CD14-positive monocyte (primary cell): ENCODE data around the gene RAB3GAP1. TPM values are rescaled to one million over a fixed set of nuclear protein-coding genes. Genes with fewer than 3 reads are reported as not detected.

ENCODE experiments used
- DNase-seq, 3 donors: peaks; one replicate each; pipeline ENCODE4 v3.0.0-alpha.2; 2011 to 2022
- H2AFZ ChIP-seq: 2 replicates; pipeline ENCODE4 v1.6.0; 2012; ENCODE audit warnings: mild to moderate bottlenecking, low read depth, low read length, inconsistent platforms; ENCODE audit not compliant: insufficient read depth, poor library complexity, severe bottlenecking
- H3K27ac ChIP-seq, 2 donors: 1 replicate in 1 of 2; 2 replicates in 1 of 2; pipeline ENCODE4 v1.5.1; 2012 to 2013; ENCODE audit warnings: low read length in 2 of 2, control low read depth in 1 of 2, inconsistent platforms in 1 of 2, low read depth in 1 of 2, mild to moderate bottlenecking in 1 of 2
- H3K27me3 ChIP-seq, 2 donors: one replicate each; pipeline versions ENCODE4 v1.6.0 to v1.6.1; 2011 to 2013; ENCODE audit warnings: low read length in 2 of 2; ENCODE audit not compliant: control insufficient read depth in 2 of 2, insufficient read depth in 2 of 2
- H3K36me3 ChIP-seq, 2 donors: replicated peaks in 1 of 2; 1 replicate in 1 of 2; 2 replicates in 1 of 2; pipeline versions ENCODE4 v1.5.1 to v1.6.1; 2012 to 2013; ENCODE audit warnings: low read length in 2 of 2, control low read depth in 1 of 2, inconsistent platforms in 1 of 2, mild to moderate bottlenecking in 1 of 2; ENCODE audit not compliant: insufficient read depth in 2 of 2, control insufficient read depth in 1 of 2
- H3K4me1 ChIP-seq, 2 donors: 1 replicate in 1 of 2; 2 replicates in 1 of 2; pipeline versions ENCODE4 v1.5.1 to v1.6.1; 2012 to 2013; ENCODE audit warnings: low read length in 2 of 2, control low read depth in 1 of 2, inconsistent platforms in 1 of 2, mild to moderate bottlenecking in 1 of 2, moderate library complexity in 1 of 2; ENCODE audit not compliant: insufficient read depth in 2 of 2, control insufficient read depth in 1 of 2
- H3K4me2 ChIP-seq: replicated peaks from 2 replicates; pipeline ENCODE3; 2012; ENCODE audit warnings: low read length, moderate library complexity, mild to moderate bottlenecking; ENCODE audit not compliant: poor library complexity, severe bottlenecking; ENCODE audit errors: extremely low read depth
- H3K4me3 ChIP-seq, 3 experiments: fragments of 200-600 bp in 1 of 3; sonication (generic) in 1 of 3; replicated peaks in 1 of 3; 1 replicate in 2 of 3; 2 replicates in 1 of 3; pipeline ENCODE4 v1.5.1; 2011 to 2013; ENCODE audit warnings: low read length in 3 of 3, mild to moderate bottlenecking in 3 of 3, control low read depth in 2 of 3, low read depth in 2 of 3, inconsistent platforms in 1 of 3, moderate library complexity in 1 of 3
- H3K79me2 ChIP-seq: 2 replicates; pipeline ENCODE4 v1.6.0; 2012; ENCODE audit warnings: mild to moderate bottlenecking, control low read depth, inconsistent platforms, low read length, moderate library complexity; ENCODE audit not compliant: insufficient read depth
- H3K9ac ChIP-seq: 2 replicates; pipeline ENCODE4 v1.6.0; 2017; ENCODE audit warnings: low read length, mild to moderate bottlenecking; ENCODE audit not compliant: insufficient read depth, poor library complexity, severe bottlenecking
- H3K9me3 ChIP-seq, 2 donors: replicated peaks in 1 of 2; 1 replicate in 1 of 2; 2 replicates in 1 of 2; pipeline versions ENCODE4 v1.5.1 to v1.6.1; 2012 to 2013; ENCODE audit warnings: low read length in 2 of 2, control low read depth in 1 of 2; ENCODE audit not compliant: control insufficient read depth in 1 of 2, insufficient read depth in 1 of 2
- H4K20me1 ChIP-seq: 2 replicates; pipeline ENCODE4 v1.6.0; 2012; ENCODE audit warnings: mild to moderate bottlenecking, low read length, control low read depth, moderate library complexity; ENCODE audit not compliant: insufficient read depth
- H3K27ac Mint-ChIP-seq, 7 donors: one replicate each; pipeline ENCODE4 v1.8.0; 2020; ENCODE audit warnings: mild to moderate bottlenecking in 7 of 7, mixed read lengths in 7 of 7, moderate library complexity in 6 of 7, inconsistent platforms in 2 of 7
- H3K27me3 Mint-ChIP-seq, 3 donors: one replicate each; pipeline ENCODE4 v1.8.0; 2021 to 2022; ENCODE audit warnings: low read depth in 3 of 3, mild to moderate bottlenecking in 3 of 3, mixed read lengths in 3 of 3, moderate library complexity in 3 of 3, inconsistent platforms in 1 of 3
- H3K36me3 Mint-ChIP-seq, 2 donors: one replicate each; pipeline ENCODE4 v1.8.0; 2020; ENCODE audit warnings: mixed read lengths in 2 of 2, inconsistent platforms in 1 of 2, mild to moderate bottlenecking in 1 of 2
- H3K4me1 Mint-ChIP-seq: one replicate; pipeline ENCODE4 v1.8.0; 2020; ENCODE audit warnings: mild to moderate bottlenecking, mixed read lengths
- H3K4me3 Mint-ChIP-seq, 2 donors: one replicate each; pipeline ENCODE4 v1.8.0; 2020; ENCODE audit warnings: mild to moderate bottlenecking in 2 of 2, mixed read lengths in 2 of 2, moderate library complexity in 1 of 2
- H3K9me3 Mint-ChIP-seq, 7 donors: one replicate each; pipeline ENCODE4 v1.8.0; 2020 to 2022; ENCODE audit warnings: mixed read lengths in 7 of 7, mild to moderate bottlenecking in 6 of 7, moderate library complexity in 6 of 7, inconsistent platforms in 2 of 7
- WGBS: methylation state at CpG from one replicate; pipeline ENCODE4 v1.1.5; 2013; ENCODE audit warnings: missing lambda C conversion rate; ENCODE audit not compliant: insufficient coverage; 5-methylcytosine and 5-hydroxymethylcytosine counted together
- intact Hi-C, 2 donors: fragments of 100-400 bp; cut with micrococcal nuclease; formaldehyde crosslinking; loops; one replicate each; pipeline versions ENCODE4 v1.15.0 to v1.15.1; 2023
- polyA plus RNA-seq, 3 donors: library from polyadenylated mRNA; depleted of rRNA in 1 of 3; unstranded in 2 of 3; stranded (reverse) in 1 of 3; fragments of 300-500 nt in 2 of 3; fragments of >200 nt in 1 of 3; fragmentation: Illumina TruSeq in 2 of 3; gene quantifications; 1 replicate in 2 of 3; 2 replicates in 1 of 3; pipeline ENCODE4 v1.2.3, GENCODE V29; 2012 to 2021
- TF ChIP-seq, protein P1 (sequence below): fragments of 200-600 bp; IDR thresholded peaks from one replicate; pipeline ENCODE4 v1.8.0; 2022; ENCODE audit warnings: antibody characterized with exemption, mild to moderate bottlenecking

Gene RAB3GAP1
- polyA plus RNA-seq, 3 donors: 8.0 to 17.4 (median 11.3) TPM

DNA sequence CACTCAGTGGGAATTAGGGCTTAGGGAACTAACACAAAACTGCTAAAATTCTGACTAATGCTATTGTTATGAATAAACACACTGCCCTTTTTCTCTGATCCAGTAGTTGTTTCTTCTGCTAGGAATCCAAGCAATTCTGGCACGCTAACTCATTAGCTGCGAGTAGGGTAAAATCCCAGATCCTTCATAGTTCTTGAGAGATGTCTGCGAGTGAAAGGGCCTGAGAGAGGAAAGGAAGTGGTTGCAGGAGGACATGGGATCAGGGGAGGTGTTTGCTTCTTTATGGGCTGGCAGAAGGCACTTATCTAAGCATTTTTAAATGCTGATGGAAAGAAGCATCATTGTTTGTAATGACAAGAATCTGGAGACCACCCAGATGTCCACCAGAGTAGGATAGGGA, 14.3 kb upstream of the RAB3GAP1 start:
- intact Hi-C loops: no loop called here
- H3K9me3 Mint-ChIP-seq: peaks cover 0 to 5% (median 2%) of the 10 kb centered on the region in 7 donors
- Histone ChIP-seq H3K4me1 (no peaks in the 10 kb centered on the region), H3K9me3 (no peaks in the 10 kb centered on the region), H3K79me2 (no peaks in the 10 kb centered on the region), H3K36me3 (no peaks in the 10 kb centered on the region), H3K4me3 (no peak overlapping the region), H2AFZ (no peak overlapping the region), H3K9ac (no peak overlapping the region), H4K20me1 (no peaks in the 10 kb centered on the region), H3K27me3 (no peaks in the 10 kb centered on the region), H3K4me2 (no peak overlapping the region), H3K27ac (no peak overlapping the region)
- no peaks in the 10 kb centered on the region for H3K4me1 Mint-ChIP-seq
- no peak for DNase-seq
- TF ChIP-seq, protein P1, sequence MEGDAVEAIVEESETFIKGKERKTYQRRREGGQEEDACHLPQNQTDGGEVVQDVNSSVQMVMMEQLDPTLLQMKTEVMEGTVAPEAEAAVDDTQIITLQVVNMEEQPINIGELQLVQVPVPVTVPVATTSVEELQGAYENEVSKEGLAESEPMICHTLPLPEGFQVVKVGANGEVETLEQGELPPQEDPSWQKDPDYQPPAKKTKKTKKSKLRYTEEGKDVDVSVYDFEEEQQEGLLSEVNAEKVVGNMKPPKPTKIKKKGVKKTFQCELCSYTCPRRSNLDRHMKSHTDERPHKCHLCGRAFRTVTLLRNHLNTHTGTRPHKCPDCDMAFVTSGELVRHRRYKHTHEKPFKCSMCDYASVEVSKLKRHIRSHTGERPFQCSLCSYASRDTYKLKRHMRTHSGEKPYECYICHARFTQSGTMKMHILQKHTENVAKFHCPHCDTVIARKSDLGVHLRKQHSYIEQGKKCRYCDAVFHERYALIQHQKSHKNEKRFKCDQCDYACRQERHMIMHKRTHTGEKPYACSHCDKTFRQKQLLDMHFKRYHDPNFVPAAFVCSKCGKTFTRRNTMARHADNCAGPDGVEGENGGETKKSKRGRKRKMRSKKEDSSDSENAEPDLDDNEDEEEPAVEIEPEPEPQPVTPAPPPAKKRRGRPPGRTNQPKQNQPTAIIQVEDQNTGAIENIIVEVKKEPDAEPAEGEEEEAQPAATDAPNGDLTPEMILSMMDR: no peak
- no peak overlapping the region for H3K4me3 Mint-ChIP-seq
- 100% methylated on average over 3 of the region's 3 CpGs for whole genome bisulfite sequencing
- peaks cover under 1 to 7% (median 7%) of the 10 kb centered on the region in 3 donors for H3K27me3 Mint-ChIP-seq
- H3K36me3 Mint-ChIP-seq: no peaks in the 10 kb centered on the region
- no peak overlapping the region for H3K27ac Mint-ChIP-seq

DNA sequence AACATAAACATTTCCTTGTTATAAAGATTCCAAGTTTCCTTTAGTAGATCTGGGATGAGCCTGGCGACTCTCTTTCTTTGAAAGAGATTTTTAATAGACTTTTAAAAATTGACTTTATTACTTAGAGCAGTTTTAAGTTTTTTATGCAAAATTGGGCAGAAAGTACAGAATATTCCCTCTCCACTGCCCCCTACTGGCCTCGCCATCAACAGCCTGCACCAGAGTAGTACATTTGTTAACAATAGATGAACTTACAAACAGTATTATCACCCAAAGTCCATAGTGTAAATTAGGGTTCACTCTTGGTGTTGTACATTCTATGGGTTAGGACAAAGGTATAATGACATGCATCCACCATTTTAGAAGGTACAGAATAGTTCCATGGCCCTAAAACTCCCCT, 8.7 kb upstream of the RAB3GAP1 start:
- Histone ChIP-seq H3K4me3 (no peak overlapping the region), H3K9ac (no peak overlapping the region), H3K36me3 (no peaks in the 10 kb centered on the region), H3K9me3 (no peaks in the 10 kb centered on the region), H3K27me3 (no peaks in the 10 kb centered on the region), H3K79me2 (no peaks in the 10 kb centered on the region), H4K20me1 (no peaks in the 10 kb centered on the region), H3K4me2 (no peak overlapping the region), H3K4me1 (no peaks in the 10 kb centered on the region), H2AFZ (no peak overlapping the region), H3K27ac (no peak overlapping the region)
- Mint-ChIP-seq H3K36me3 (no peaks in the 10 kb centered on the region), H3K27ac (no peak overlapping the region), H3K4me1 (no peaks in the 10 kb centered on the region), H3K4me3 (no peak overlapping the region), H3K27me3 (peaks cover 8 to 12% (median 8%) of the 10 kb centered on the region in 3 donors), H3K9me3 (peaks cover 0 to 5% (median 0%) of the 10 kb centered on the region in 7 donors)
- peak in 1 of 3 donors; percentile 10 for DNase-seq
- no CpG with 5 or more reads among the region's 2 CpGs for WGBS
- TF ChIP-seq, protein P1: peak; percentile 70
- intact Hi-C loops: loop anchor here in 1 of 2 donors (10.0 kb wide), 1 partner anchor 119 kb away; no protein-coding TSS in a partner anchor
